Brain microvascular endothelial cell (primary cell): ENCODE results near the gene KCNH1.

ENCODE experiments used
- DNase-seq: peaks from one replicate; pipeline ENCODE4 v3.0.0-alpha.2; 2020
- H3K27ac ChIP-seq: fragments of 250-450 bp; sonication (Bioruptor Pico); 2 replicates; pipeline ENCODE4 v1.5.1; 2020; ENCODE audit warnings: mild to moderate bottlenecking, moderate library complexity
- H3K27me3 ChIP-seq: fragments of 250-450 bp; sonication (Bioruptor Pico); replicated peaks from 2 replicates; pipeline ENCODE4 v1.5.1; 2020; ENCODE audit warnings: mild to moderate bottlenecking
- H3K36me3 ChIP-seq: fragments of 250-450 bp; sonication (Bioruptor Pico); replicated peaks from 2 replicates; pipeline ENCODE4 v1.5.1; 2020; ENCODE audit warnings: mild to moderate bottlenecking
- H3K4me3 ChIP-seq: 2 replicates; pipeline ENCODE4 v1.5.1; 2011; ENCODE audit warnings: low read depth, mild to moderate bottlenecking, control low read depth, low read length, moderate library complexity
- CTCF ChIP-seq: IDR thresholded peaks from 2 replicates; pipeline ENCODE4 v1.5.1; 2011; ENCODE audit warnings: low read depth, mild to moderate bottlenecking, moderate library complexity, low read length, control low read depth, inconsistent platforms; ENCODE audit errors: missing control alignments
- in situ Hi-C: cut with HindIII; loops from 2 replicates; pipeline ENCODE4 v1.10.0; 2017; ENCODE audit warnings: low sequenced_read_pairs, low pct_ligation_motif_present

Gene KCNH1

GRCh38 chr1:210690236-210690635, 443.7 kb downstream of the KCNH1 start:
- no peak for TF ChIP-seq CTCF
- Histone ChIP-seq H3K27ac (no peak overlapping the region), H3K4me3 (no peak overlapping the region), H3K36me3 (no peaks in the 10 kb centered on the region), H3K27me3 (no peaks in the 10 kb centered on the region)
- in situ Hi-C loops, result no loop called here
- DNase-seq, result no peak

GRCh38 chr1:210689826-210690225, 444.1 kb downstream of the KCNH1 start:
- no peak overlapping the region for H3K4me3 ChIP-seq
- H3K27ac ChIP-seq, result no peak overlapping the region
- in situ Hi-C loops, result no loop called here
- TF ChIP-seq CTCF, result no peak
- no peaks in the 10 kb centered on the region for H3K27me3 ChIP-seq
- H3K36me3 ChIP-seq, result no peaks in the 10 kb centered on the region
- no peak for DNase-seq

- Histone ChIP-seq H3K36me3 (no peaks in the 10 kb centered on the region), H3K27ac (no peak overlapping the region), H3K27me3 (no peaks in the 10 kb centered on the region), H3K4me3 (no peak overlapping the region)
- no peak for DNase-seq
- in situ Hi-C loops, result no loop called here
- no peak for TF ChIP-seq CTCF
Observed at GRCh38 chr1:210688512-210689234, 445.3 kb downstream of the KCNH1 start.

GRCh38 chr1:210687582-210688279, 446.2 kb downstream of the KCNH1 start:
- Histone ChIP-seq H3K4me3 (no peak overlapping the region), H3K36me3 (no peaks in the 10 kb centered on the region), H3K27ac (no peak overlapping the region), H3K27me3 (no peaks in the 10 kb centered on the region)
- no peak for DNase-seq
- no peak for TF ChIP-seq CTCF
- in situ Hi-C loops, result no loop called here

- no peak for TF ChIP-seq CTCF
- H3K27ac ChIP-seq, result no peak overlapping the region
- H3K36me3 ChIP-seq, result no peaks in the 10 kb centered on the region
- in situ Hi-C loops, result no loop called here
- no peaks in the 10 kb centered on the region for H3K27me3 ChIP-seq
- DNase-seq, result no peak
- H3K4me3 ChIP-seq, result no peak overlapping the region
Observed at GRCh38 chr1:210686841-210687240, 447.1 kb downstream of the KCNH1 start.
